HEK293 (cell line): ENCODE measurements around the gene ASXL3.

Experiments used
- KLF7 ChIP-seq: fragments of 450-650 bp; formaldehyde crosslinking; IDR thresholded peaks from 2 replicates; pipeline ENCODE4 v1.5.1; 2016; ENCODE audit warnings: missing biosample characterization, missing genetic modification characterization, borderline replicate concordance
- MYNN ChIP-seq: fragments of 450-650 bp; formaldehyde crosslinking; IDR thresholded peaks from 2 replicates; pipeline ENCODE4 v1.5.1; 2016; ENCODE audit warnings: missing biosample characterization, missing genetic modification characterization, borderline replicate concordance
- OVOL3 ChIP-seq: fragments of 450-650 bp; formaldehyde crosslinking; IDR thresholded peaks from 2 replicates; pipeline ENCODE4 v1.5.1; 2016; ENCODE audit warnings: missing biosample characterization, missing genetic modification characterization
- PRDM4 ChIP-seq: fragments of 450-650 bp; formaldehyde crosslinking; IDR thresholded peaks from 2 replicates; pipeline ENCODE4 v1.5.1; 2017; ENCODE audit warnings: missing biosample characterization, missing genetic modification characterization
- SP2 ChIP-seq: fragments of 450-650 bp; formaldehyde crosslinking; IDR thresholded peaks from 2 replicates; pipeline ENCODE4 v1.5.1; 2016; ENCODE audit warnings: missing biosample characterization, missing genetic modification characterization
- TRIM28 ChIP-seq: IDR thresholded peaks from 2 replicates; pipeline ENCODE4 v1.6.1; 2011; ENCODE audit warnings: low read length, control low read depth, borderline replicate concordance
- ZBTB48 ChIP-seq: fragments of 450-650 bp; formaldehyde crosslinking; IDR thresholded peaks from 2 replicates; pipeline ENCODE4 v1.5.1; 2016; ENCODE audit warnings: missing biosample characterization, missing genetic modification characterization
- ZBTB49 ChIP-seq: fragments of 450-650 bp; formaldehyde crosslinking; IDR thresholded peaks from 2 replicates; pipeline ENCODE4 v1.5.1; 2016; ENCODE audit warnings: missing biosample characterization, missing genetic modification characterization, low read depth
- ZBTB7A ChIP-seq: fragments of 450-650 bp; formaldehyde crosslinking; IDR thresholded peaks from 2 replicates; pipeline ENCODE4 v1.5.1; 2016; ENCODE audit warnings: low read depth, missing biosample characterization, missing genetic modification characterization
- ZEB2 ChIP-seq: fragments of 450-650 bp; formaldehyde crosslinking; IDR thresholded peaks from 2 replicates; pipeline ENCODE4 v1.5.1; 2016; ENCODE audit warnings: missing biosample characterization, missing genetic modification characterization
- ZFP37 ChIP-seq: fragments of 450-650 bp; formaldehyde crosslinking; IDR thresholded peaks from 2 replicates; pipeline ENCODE4 v1.5.1; 2016; ENCODE audit warnings: missing biosample characterization, missing genetic modification characterization
- ZNF132 ChIP-seq: fragments of 450-650 bp; formaldehyde crosslinking; IDR thresholded peaks from 2 replicates; pipeline ENCODE4 v1.5.1; 2017; ENCODE audit warnings: missing biosample characterization, missing genetic modification characterization, borderline replicate concordance
- ZNF133 ChIP-seq: fragments of 450-650 bp; formaldehyde crosslinking; IDR thresholded peaks from 2 replicates; pipeline ENCODE4 v1.5.1; 2016; ENCODE audit warnings: missing biosample characterization, missing genetic modification characterization
- ZNF140 ChIP-seq: fragments of 450-650 bp; formaldehyde crosslinking; IDR thresholded peaks from 2 replicates; pipeline ENCODE4 v1.5.1; 2016; ENCODE audit warnings: missing biosample characterization, missing genetic modification characterization
- ZNF16 ChIP-seq: fragments of 450-650 bp; formaldehyde crosslinking; IDR thresholded peaks from 2 replicates; pipeline ENCODE4 v1.5.1; 2016; ENCODE audit warnings: low read depth, missing biosample characterization, missing genetic modification characterization
- ZNF280D ChIP-seq: fragments of 450-650 bp; formaldehyde crosslinking; IDR thresholded peaks from 2 replicates; pipeline ENCODE4 v1.5.1; 2016; ENCODE audit warnings: missing biosample characterization, missing genetic modification characterization
- ZNF302 ChIP-seq: fragments of 450-650 bp; formaldehyde crosslinking; IDR thresholded peaks from 2 replicates; pipeline ENCODE4 v1.5.1; 2016; ENCODE audit warnings: missing biosample characterization, missing genetic modification characterization, low read depth
- ZNF324 ChIP-seq: fragments of 450-650 bp; formaldehyde crosslinking; IDR thresholded peaks from 2 replicates; pipeline ENCODE4 v1.5.1; 2016; ENCODE audit warnings: missing biosample characterization, missing genetic modification characterization
- ZNF416 ChIP-seq: fragments of 450-650 bp; formaldehyde crosslinking; IDR thresholded peaks from 2 replicates; pipeline ENCODE4 v1.5.1; 2016; ENCODE audit warnings: missing biosample characterization, missing genetic modification characterization
- ZNF423 ChIP-seq: fragments of 450-650 bp; formaldehyde crosslinking; IDR thresholded peaks from 2 replicates; pipeline ENCODE4 v1.5.1; 2016; ENCODE audit warnings: missing biosample characterization, missing genetic modification characterization
- ZNF473 ChIP-seq: fragments of 450-650 bp; formaldehyde crosslinking; IDR thresholded peaks from 2 replicates; pipeline ENCODE4 v1.5.1; 2017; ENCODE audit warnings: missing biosample characterization, missing genetic modification characterization
- ZNF510 ChIP-seq: fragments of 450-650 bp; formaldehyde crosslinking; IDR thresholded peaks from 2 replicates; pipeline ENCODE4 v1.5.1; 2018; ENCODE audit warnings: mild to moderate bottlenecking, missing genetic modification characterization, missing biosample characterization; ENCODE audit not compliant: insufficient replicate concordance
- ZNF514 ChIP-seq: fragments of 450-650 bp; formaldehyde crosslinking; IDR thresholded peaks from 2 replicates; pipeline ENCODE4 v1.5.1; 2016; ENCODE audit warnings: missing biosample characterization, missing genetic modification characterization
- ZNF549 ChIP-seq: fragments of 450-650 bp; IDR thresholded peaks from 2 replicates; pipeline ENCODE4 v1.5.1; 2018; ENCODE audit warnings: missing biosample characterization, missing genetic modification characterization, mild to moderate bottlenecking, inconsistent platforms, moderate library complexity
- ZNF596 ChIP-seq: fragments of 450-650 bp; IDR thresholded peaks from 2 replicates; pipeline ENCODE4 v1.5.0; 2018; ENCODE audit warnings: missing biosample characterization, mild to moderate bottlenecking, missing genetic modification characterization, moderate library complexity
- ZNF621 ChIP-seq: fragments of 450-650 bp; formaldehyde crosslinking; IDR thresholded peaks from 2 replicates; pipeline ENCODE4 v1.5.1; 2017; ENCODE audit warnings: missing biosample characterization, missing genetic modification characterization
- ZNF654 ChIP-seq: fragments of 450-650 bp; formaldehyde crosslinking; IDR thresholded peaks from 2 replicates; pipeline ENCODE4 v1.5.1; 2016; ENCODE audit warnings: low read depth, missing biosample characterization, missing genetic modification characterization
- ZNF692 ChIP-seq: fragments of 450-650 bp; formaldehyde crosslinking; IDR thresholded peaks from 2 replicates; pipeline ENCODE4 v1.5.1; 2016; ENCODE audit warnings: missing biosample characterization, missing genetic modification characterization
- ZNF701 ChIP-seq: fragments of 450-650 bp; formaldehyde crosslinking; IDR thresholded peaks from 2 replicates; pipeline ENCODE4 v1.5.1; 2016; ENCODE audit warnings: missing biosample characterization, missing genetic modification characterization
- ZNF843 ChIP-seq: fragments of 450-650 bp; formaldehyde crosslinking; IDR thresholded peaks from 2 replicates; pipeline ENCODE4 v1.5.1; 2016; ENCODE audit warnings: missing biosample characterization, missing genetic modification characterization
- ZSCAN30 ChIP-seq: fragments of 450-650 bp; IDR thresholded peaks from 2 replicates; pipeline ENCODE4 v1.5.1; 2018; ENCODE audit warnings: missing biosample characterization, mild to moderate bottlenecking, missing genetic modification characterization, moderate library complexity
- ZSCAN4 ChIP-seq: fragments of 450-650 bp; formaldehyde crosslinking; IDR thresholded peaks from 2 replicates; pipeline ENCODE4 v1.5.1; 2017; ENCODE audit warnings: missing biosample characterization, missing genetic modification characterization

Gene ASXL3

GRCh38 chr18:33660696-33661310 is 82.8 kb downstream of the ASXL3 start (continued):
- TF ChIP-seq OVOL3 (tag by site-specific recombination) (no peak), ZNF16 (tag by site-specific recombination) (no peak), ZEB2 (0 out of 2 replicates have a peak, but pooled peaks have one; percentile 50), ZNF692 (tag by site-specific recombination) (0 out of 2 replicates have a peak, but pooled peaks have one; percentile 12), ZNF549 (tag by site-specific recombination) (no peak), ZNF843 (tag by site-specific recombination) (peak; percentile 88), ZNF473 (no peak), KLF7 (no peak), ZNF302 (tag by site-specific recombination) (no peak), ZSCAN30 (tag by site-specific recombination) (no peak; the same call in 1 of the 2 replicates), ZNF132 (tag by site-specific recombination) (no peak), ZNF596 (tag by site-specific recombination) (no peak), ZBTB49 (tag by site-specific recombination) (no peak), ZBTB48 (tag by site-specific recombination) (no peak), ZNF133 (tag by site-specific recombination) (no peak), ZNF621 (tag by site-specific recombination) (no peak), ZNF701 (tag by site-specific recombination) (no peak), MYNN (tag by site-specific recombination) (no peak), ZNF416 (no peak), ZBTB7A (tag by site-specific recombination) (no peak), ZNF140 (no peak), ZNF280D (tag by site-specific recombination) (no peak), ZNF514 (tag by site-specific recombination) (no peak), ZNF654 (no peak), ZFP37 (tag by site-specific recombination) (no peak), ZSCAN4 (no peak), ZNF324 (tag by site-specific recombination) (no peak), SP2 (tag by site-specific recombination) (no peak), TRIM28 (peak; percentile 86), ZNF510 (tag by site-specific recombination) (no peak), PRDM4 (tag by site-specific recombination) (0 out of 2 replicates have a peak, but pooled peaks have one; percentile 21), ZNF423 (tag by site-specific recombination) (no peak)
